Karpas-422 (cell line): ENCODE results near the gene KIAA1143. TPM values are rescaled to one million over a fixed set of nuclear protein-coding genes. Genes with fewer than 3 reads are reported as not detected.

ENCODE experiments used
- DNase-seq: peaks from one replicate; pipeline ENCODE4 v3.0.0-alpha.2; 2015
- H2AFZ ChIP-seq: fragments of 200-600 bp; sonication (generic); 2 replicates; pipeline ENCODE4 v1.6.1; 2014; ENCODE audit warnings: antibody characterized with exemption, low read length, mixed read lengths
- H3K27ac ChIP-seq: fragments of 200-600 bp; sonication (generic); 2 replicates; pipeline ENCODE4 v1.5.1; 2014; ENCODE audit warnings: mild to moderate bottlenecking, low read length, moderate library complexity
- H3K27me3 ChIP-seq: fragments of 200-600 bp; sonication (generic); 2 replicates; pipeline ENCODE4 v1.6.1; 2014; ENCODE audit warnings: low read length, mixed read lengths
- H3K36me3 ChIP-seq: fragments of 200-600 bp; sonication (generic); 2 replicates; pipeline ENCODE4 v1.6.1; 2014; ENCODE audit warnings: low read length, mixed read lengths; ENCODE audit not compliant: insufficient read depth
- H3K4me1 ChIP-seq: fragments of 200-600 bp; sonication (generic); 2 replicates; pipeline ENCODE4 v1.6.1; 2014; ENCODE audit warnings: mild to moderate bottlenecking, low read length, mixed read lengths
- H3K4me2 ChIP-seq: fragments of 200-600 bp; sonication (generic); 2 replicates; pipeline ENCODE4 v1.6.1; 2014; ENCODE audit warnings: low read length, low read depth, mild to moderate bottlenecking; ENCODE audit not compliant: poor library complexity, severe bottlenecking
- H3K4me3 ChIP-seq: fragments of 200-600 bp; sonication (generic); 2 replicates; pipeline ENCODE4 v1.5.1; 2014; ENCODE audit warnings: mild to moderate bottlenecking, antibody characterized with exemption, low read length, mixed read lengths
- H3K79me2 ChIP-seq: fragments of 200-600 bp; sonication (generic); 2 replicates; pipeline ENCODE4 v1.6.1; 2014; ENCODE audit warnings: mild to moderate bottlenecking, low read length, mixed read lengths
- H3K9ac ChIP-seq: fragments of 200-600 bp; sonication (generic); 2 replicates; pipeline ENCODE4 v1.6.0; 2014; ENCODE audit warnings: low read length
- H3K9me2 ChIP-seq: fragments of 200-600 bp; sonication (generic), shearing (Covaris generic); replicated peaks from 2 replicates; pipeline ENCODE4 v1.6.0; 2014; ENCODE audit warnings: mild to moderate bottlenecking, low read length, moderate library complexity; ENCODE audit not compliant: insufficient read depth
- H3K9me3 ChIP-seq: fragments of 300-700, 200-600 bp; sonication (generic); 2 replicates; pipeline ENCODE4 v1.6.1; 2014; ENCODE audit warnings: low read length, mixed read lengths
- H4K20me1 ChIP-seq: fragments of 200-600 bp; sonication (generic); 2 replicates; pipeline ENCODE4 v1.6.1; 2014; ENCODE audit warnings: mild to moderate bottlenecking, antibody characterized with exemption, low read length, low read depth; ENCODE audit not compliant: insufficient read depth
- total RNA-seq: library from RNA; depleted of rRNA; stranded (reverse); fragments of >200 nt; shearing (Covaris generic); gene quantifications from 2 replicates; pipeline ENCODE4 v1.2.3, GENCODE V29; 2014; ENCODE audit warnings: low replicate concordance

Gene KIAA1143
- total RNA-seq, 1 experiment from 2014 or later: 28.8 TPM

DNA sequence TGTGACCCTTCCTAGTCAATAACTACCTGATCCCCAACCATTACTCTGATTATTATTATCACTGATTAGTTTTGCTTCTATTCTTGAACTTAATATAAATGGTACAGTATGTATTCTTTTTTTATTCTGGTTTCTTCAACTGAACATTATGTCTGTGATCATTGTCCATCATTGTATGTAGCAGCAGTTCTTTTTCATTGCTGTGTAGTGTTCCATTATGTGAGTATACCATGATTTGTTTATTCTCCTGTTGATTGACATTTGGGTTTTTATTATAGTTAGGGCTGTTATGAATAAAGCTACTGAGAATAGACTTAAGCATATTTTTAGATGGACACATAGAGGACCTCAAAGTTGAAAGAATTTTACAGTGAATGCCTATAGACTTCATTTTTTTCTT, 2.8 kb upstream of the KIAA1143 start:
- Histone ChIP-seq H3K9ac (no peak overlapping the region), H3K4me2 (no peak overlapping the region), H3K27me3 (no peaks in the 10 kb centered on the region), H3K4me3 (0 out of 2 replicates have a peak overlapping the region, but pooled peaks have one; percentile 18), H3K79me2 (peaks cover 92% of the 10 kb centered on the region), H4K20me1 (no peaks in the 10 kb centered on the region), H3K27ac (no peak overlapping the region), H3K9me3 (peaks cover 26% of the 10 kb centered on the region), H3K4me1 (peaks cover 12% of the 10 kb centered on the region), H3K9me2 (no peaks in the 10 kb centered on the region), H2AFZ (no peak overlapping the region), H3K36me3 (peaks cover 56% of the 10 kb centered on the region)
- DNase-seq: no peak

DNA sequence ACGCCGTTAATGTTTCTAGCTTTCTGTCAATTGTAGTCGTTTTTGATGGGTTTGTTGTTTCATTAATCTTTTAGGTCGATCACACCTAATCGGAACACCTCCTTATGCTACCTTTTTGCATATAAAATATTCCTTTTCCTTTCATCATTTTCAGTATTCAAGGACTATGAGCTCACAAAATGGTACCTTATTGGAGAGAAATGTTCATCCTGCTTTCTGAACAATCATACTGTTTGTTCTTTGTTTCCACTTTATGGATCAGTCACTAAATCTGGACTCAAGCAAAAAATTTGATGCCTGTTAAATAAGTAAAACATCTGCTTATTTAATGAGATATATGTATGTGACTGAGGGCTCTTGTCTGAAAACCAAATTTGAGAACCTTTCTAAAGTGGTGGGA, 1.3 kb upstream of the KIAA1143 start:
- H3K27me3 ChIP-seq: no peaks in the 10 kb centered on the region
- H3K4me2 ChIP-seq: peak overlapping the region; percentile 77
- H3K4me1 ChIP-seq: peaks cover 12% of the 10 kb centered on the region
- no peaks in the 10 kb centered on the region for H3K9me2 ChIP-seq
- H3K79me2 ChIP-seq: peaks cover 92% of the 10 kb centered on the region
- peak overlapping the region; percentile 42; the same call in 1 of the 2 replicates for H3K27ac ChIP-seq
- H3K36me3 ChIP-seq: peaks cover 60% of the 10 kb centered on the region
- 0 out of 2 replicates have a peak overlapping the region, but pooled peaks have one; percentile 55 for H2AFZ ChIP-seq
- H4K20me1 ChIP-seq: no peaks in the 10 kb centered on the region
- peak overlapping the region; percentile 81 for H3K9ac ChIP-seq
- H3K4me3 ChIP-seq: peak overlapping the region; percentile 93
- peaks cover 37% of the 10 kb centered on the region for H3K9me3 ChIP-seq
- DNase-seq: no peak

DNA sequence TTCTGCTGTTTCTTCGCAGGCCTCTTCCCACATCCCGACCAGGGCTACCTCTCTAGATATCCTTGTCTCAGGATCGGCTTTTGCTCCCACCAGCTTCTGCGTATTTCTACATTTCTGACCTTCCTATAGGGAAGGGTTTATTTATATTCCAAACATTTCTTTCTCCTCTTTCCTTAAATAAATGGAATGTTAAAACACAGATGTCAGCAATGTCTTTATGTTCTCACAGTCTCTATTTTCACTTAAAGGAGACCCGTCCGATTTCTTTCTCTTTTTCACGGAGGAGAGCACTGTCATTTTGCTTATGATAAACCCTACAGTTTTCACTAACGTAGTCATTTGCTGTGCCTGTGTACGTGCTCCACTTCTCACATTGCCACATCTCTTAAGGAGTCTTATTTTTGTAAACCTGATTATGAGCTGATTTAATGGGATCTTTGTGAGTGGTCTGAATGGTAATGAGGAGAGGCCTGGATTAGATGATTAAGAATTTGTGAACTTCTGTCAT, 805 bp upstream of the KIAA1143 start:
- Histone ChIP-seq H3K9me2 (no peaks in the 10 kb centered on the region), H3K9me3 (peaks cover 42% of the 10 kb centered on the region), H4K20me1 (no peaks in the 10 kb centered on the region), H3K27ac (peak overlapping the region; percentile 42), H3K4me1 (peaks cover 12% of the 10 kb centered on the region), H3K4me2 (peak overlapping the region; percentile 77), H3K4me3 (peak overlapping the region; percentile 93), H3K9ac (peak overlapping the region; percentile 81), H3K79me2 (peaks cover 94% of the 10 kb centered on the region), H2AFZ (peak overlapping the region; percentile 55; the same call in 1 of the 2 replicates), H3K36me3 (peaks cover 62% of the 10 kb centered on the region), H3K27me3 (no peaks in the 10 kb centered on the region)
- peak; percentile 51 for DNase-seq

DNA sequence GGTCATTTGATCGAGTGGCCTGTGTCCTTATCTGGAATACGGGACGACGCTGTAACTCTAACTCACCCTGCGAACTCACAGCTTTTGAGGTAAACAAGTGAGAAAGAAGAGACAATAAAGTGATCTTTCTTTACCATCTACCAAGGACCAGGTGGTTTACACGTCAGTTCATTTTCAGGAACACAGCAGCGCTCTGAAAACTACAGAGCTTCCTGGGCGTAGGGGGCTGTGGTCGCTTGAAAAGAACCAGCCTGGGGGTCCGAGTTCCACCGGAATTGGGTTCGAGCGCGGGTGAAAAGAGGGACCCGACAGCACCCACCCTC, 357 bp downstream of the KIAA1143 start:
- H3K9ac ChIP-seq: peak overlapping the region; percentile 77
- peak overlapping the region; percentile 50; the same call in 1 of the 2 replicates for H2AFZ ChIP-seq
- no peak overlapping the region for H3K27ac ChIP-seq
- peak; percentile 45 for DNase-seq
- peak overlapping the region; percentile 93 for H3K4me3 ChIP-seq
- H3K4me1 ChIP-seq: peaks cover 12% of the 10 kb centered on the region
- H3K36me3 ChIP-seq: peaks cover 65% of the 10 kb centered on the region
- peaks cover 96% of the 10 kb centered on the region for H3K79me2 ChIP-seq
- no peaks in the 10 kb centered on the region for H3K27me3 ChIP-seq
- H3K9me3 ChIP-seq: peaks cover 46% of the 10 kb centered on the region
- H3K9me2 ChIP-seq: no peaks in the 10 kb centered on the region
- no peaks in the 10 kb centered on the region for H4K20me1 ChIP-seq
- peak overlapping the region; percentile 83 for H3K4me2 ChIP-seq

DNA sequence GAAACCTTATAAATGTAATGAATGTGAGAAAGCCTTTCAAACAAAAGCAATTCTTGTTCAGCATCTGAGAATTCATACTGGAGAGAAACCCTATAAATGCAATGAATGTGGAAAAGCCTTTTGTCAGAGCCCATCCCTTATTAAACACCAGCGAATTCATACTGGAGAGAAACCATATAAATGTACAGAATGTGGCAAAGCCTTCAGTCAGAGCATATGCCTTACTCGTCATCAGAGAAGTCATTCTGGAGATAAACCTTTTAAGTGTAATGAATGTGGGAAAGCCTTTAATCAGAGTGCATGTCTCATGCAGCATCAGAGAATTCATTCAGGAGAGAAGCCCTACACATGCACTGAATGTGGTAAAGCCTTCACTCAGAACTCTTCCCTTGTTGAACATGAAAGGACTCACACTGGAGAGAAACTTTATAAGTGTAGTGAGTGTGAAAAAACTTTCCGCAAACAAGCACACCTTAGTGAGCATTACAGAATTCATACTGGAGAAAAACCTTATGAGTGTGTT, 26.7 kb downstream of the KIAA1143 start:
- no peaks in the 10 kb centered on the region for H3K4me1 ChIP-seq
- H3K36me3 ChIP-seq: peaks cover 11% of the 10 kb centered on the region
- H3K9me3 ChIP-seq: peaks cover 60% of the 10 kb centered on the region
- no peaks in the 10 kb centered on the region for H3K9me2 ChIP-seq
- no peak overlapping the region for H3K9ac ChIP-seq
- no peak overlapping the region for H3K4me3 ChIP-seq
- H3K27ac ChIP-seq: no peak overlapping the region
- H3K27me3 ChIP-seq: no peaks in the 10 kb centered on the region
- no peaks in the 10 kb centered on the region for H4K20me1 ChIP-seq
- no peak overlapping the region for H3K4me2 ChIP-seq
- no peak for DNase-seq
- no peaks in the 10 kb centered on the region for H3K79me2 ChIP-seq
- no peak overlapping the region for H2AFZ ChIP-seq

DNA sequence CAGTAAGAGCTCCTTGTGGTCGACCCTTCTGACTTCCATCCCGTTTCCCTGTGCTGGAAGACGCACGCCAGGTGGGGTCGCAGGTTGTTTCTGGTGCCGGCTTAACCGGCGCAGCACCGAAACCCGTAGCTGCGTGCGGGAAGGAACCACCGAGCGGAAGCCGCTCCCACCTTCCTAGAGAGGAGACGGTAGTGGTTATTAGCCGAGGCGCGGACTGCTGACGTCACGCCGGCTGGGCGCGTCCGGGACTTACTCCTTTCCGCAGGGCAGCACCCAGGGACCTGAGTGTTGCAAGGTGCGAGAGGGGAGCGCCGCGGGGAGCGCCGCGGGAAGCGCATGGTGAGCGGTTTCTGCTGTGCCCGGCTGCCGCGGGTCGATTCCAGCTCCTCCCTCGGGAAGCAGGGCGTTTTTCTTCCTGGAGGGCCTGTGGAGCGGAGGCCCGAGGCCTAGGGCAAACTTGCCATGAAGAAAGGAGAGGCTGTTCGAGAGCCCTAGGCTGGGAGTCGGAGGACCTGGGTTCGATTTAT, 32.0 kb downstream of the KIAA1143 start, which contains the start of gene ZNF501:
Gene ZNF501, plus strand, starts transcription at position 252 of the 527 bp plus-strand sequence. CDS start 4,787 bp downstream, outside the sequence.
- H2AFZ ChIP-seq: peak within 1 kb of the TSS; percentile 60; the same call in 1 of the 2 replicates
- no peaks in the 10 kb centered on the region for H3K9me2 ChIP-seq
- peaks cover 8% of the 10 kb centered on the region for H3K36me3 ChIP-seq
- peak within 1 kb of the TSS; percentile 67 for H3K4me3 ChIP-seq
- H3K27ac ChIP-seq: no peak within 1 kb of the TSS
- H3K4me2 ChIP-seq: peak within 1 kb of the TSS; percentile 45
- H3K9me3 ChIP-seq: peaks cover 54% of the 10 kb centered on the region
- H3K4me1 ChIP-seq: no peaks in the 10 kb centered on the region
- H3K9ac ChIP-seq: peak within 1 kb of the TSS; percentile 56
- no peaks in the 10 kb centered on the region for H3K27me3 ChIP-seq
- H3K79me2 ChIP-seq: no peaks in the 10 kb centered on the region
- peak; percentile 82 for DNase-seq
- no peaks in the 10 kb centered on the region for H4K20me1 ChIP-seq

DNA sequence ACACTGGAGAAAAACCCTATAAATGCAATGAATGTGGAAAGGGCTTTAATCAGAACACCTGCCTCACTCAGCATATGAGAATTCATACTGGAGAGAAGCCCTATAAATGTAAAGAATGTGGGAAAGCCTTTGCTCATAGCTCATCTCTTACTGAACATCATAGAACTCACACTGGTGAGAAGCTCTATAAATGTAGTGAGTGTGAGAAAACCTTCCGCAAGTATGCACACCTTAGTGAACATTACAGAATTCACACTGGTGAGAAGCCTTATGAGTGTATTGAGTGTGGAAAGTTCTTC, 39.4 kb downstream of the KIAA1143 start:
- Histone ChIP-seq H3K79me2 (no peaks in the 10 kb centered on the region), H3K27ac (no peak overlapping the region), H3K4me3 (no peak overlapping the region), H3K9ac (no peak overlapping the region), H3K36me3 (peaks cover 3% of the 10 kb centered on the region), H3K9me2 (no peaks in the 10 kb centered on the region), H3K4me1 (no peaks in the 10 kb centered on the region), H3K9me3 (peaks cover 63% of the 10 kb centered on the region), H3K4me2 (no peak overlapping the region), H4K20me1 (no peaks in the 10 kb centered on the region), H2AFZ (no peak overlapping the region), H3K27me3 (peaks cover 2% of the 10 kb centered on the region; the same call in 1 of the 2 replicates)
- no peak for DNase-seq

DNA sequence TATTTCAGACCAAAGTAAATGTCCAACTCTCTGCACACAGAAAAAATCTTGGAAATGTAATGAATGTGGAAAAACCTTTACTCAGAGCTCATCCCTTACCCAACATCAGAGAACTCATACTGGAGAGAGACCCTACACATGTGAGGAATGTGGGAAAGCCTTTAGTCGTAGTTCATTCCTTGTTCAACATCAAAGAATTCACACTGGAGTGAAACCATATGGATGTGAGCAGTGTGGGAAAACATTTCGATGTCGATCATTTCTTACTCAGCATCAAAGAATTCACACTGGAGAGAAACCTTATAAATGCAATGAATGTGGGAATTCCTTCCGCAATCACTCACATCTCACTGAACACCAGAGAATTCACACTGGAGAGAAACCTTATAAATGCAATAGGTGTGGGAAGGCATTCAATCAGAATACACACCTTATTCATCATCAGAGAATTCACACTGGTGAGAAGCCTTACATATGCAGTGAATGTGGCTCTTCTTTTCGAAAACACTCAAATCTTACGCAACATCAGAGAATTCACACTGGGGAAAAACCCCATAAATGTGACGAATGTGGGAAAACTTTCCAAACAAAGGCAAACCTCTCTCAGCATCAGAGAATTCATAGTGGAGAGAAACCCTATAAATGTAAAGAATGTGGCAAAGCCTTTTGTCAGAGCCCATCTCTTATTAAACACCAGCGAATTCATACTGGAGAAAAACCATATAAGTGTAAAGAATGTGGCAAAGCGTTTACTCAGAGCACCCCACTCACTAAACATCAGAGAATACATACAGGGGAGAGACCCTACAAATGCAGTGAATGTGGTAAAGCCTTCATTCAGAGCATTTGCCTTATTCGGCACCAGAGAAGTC, 40.0 kb downstream of the KIAA1143 start:
- H3K4me3 ChIP-seq: no peak overlapping the region
- peaks cover 2% of the 10 kb centered on the region; the same call in 1 of the 2 replicates for H3K27me3 ChIP-seq
- DNase-seq: no peak
- H3K79me2 ChIP-seq: no peaks in the 10 kb centered on the region
- no peaks in the 10 kb centered on the region for H4K20me1 ChIP-seq
- peaks cover 3% of the 10 kb centered on the region for H3K36me3 ChIP-seq
- H3K4me1 ChIP-seq: no peaks in the 10 kb centered on the region
- H3K9ac ChIP-seq: no peak overlapping the region
- H3K4me2 ChIP-seq: no peak overlapping the region
- peaks cover 69% of the 10 kb centered on the region for H3K9me3 ChIP-seq
- no peaks in the 10 kb centered on the region for H3K9me2 ChIP-seq
- H2AFZ ChIP-seq: no peak overlapping the region
- H3K27ac ChIP-seq: no peak overlapping the region
